PC-9 (cell line): ENCODE results near the gene PRRC2B. TPM values are rescaled to one million over a fixed set of nuclear protein-coding genes. Genes with fewer than 3 reads are reported as not detected.
A peak's percentile ranks its signal among the peaks of the same experiment; 100 is the strongest.

Source experiments
- BruUV-seq: library from RNA; stranded (reverse); fragments of 400-500 nt; replicated peaks from 2 replicates; lab custom pipeline; 2021; lab: Mats Ljungman, UMichigan
- CTCF ChIA-PET: fragments of 300-600 bp; sonication (Branson Sonifier 250); formaldehyde crosslinking; loops from one replicate; lab custom pipeline; 2022; ENCODE audit warnings: antibody characterized with exemption; lab: Charles Lee
- POLR2A ChIA-PET: fragments of 300-600 bp; sonication (Branson Sonifier 250); formaldehyde crosslinking; loops from one replicate; lab custom pipeline; 2022; ENCODE audit warnings: antibody characterized with exemption; ENCODE audit not compliant: unreplicated experiment; lab: Charles Lee
- DNase-seq, 2 experiments: peaks; one replicate each; pipeline versions ENCODE4 v3.0.0 to v3.0.0-alpha.2; 2015 to 2022; ENCODE audit warnings: mixed read lengths in 1 of 2
- H2AFZ ChIP-seq: fragments of 200-600 bp; sonication (generic); 2 replicates; pipeline ENCODE4 v1.8.1; 2017; ENCODE audit warnings: antibody characterized with exemption
- H3F3A ChIP-seq: fragments of 200-600 bp; sonication (generic); 2 replicates; pipeline ENCODE4 v1.8.1; 2017; ENCODE audit warnings: antibody characterized with exemption, mild to moderate bottlenecking, low read depth; ENCODE audit not compliant: insufficient read depth
- H3K27ac ChIP-seq: fragments of 200-600 bp; sonication (generic); 2 replicates; pipeline ENCODE4 v1.6.1; 2016; ENCODE audit warnings: mixed run types
- H3K27me3 ChIP-seq: fragments of 200-600 bp; sonication (generic); 2 replicates; pipeline ENCODE4 v1.6.1; 2016; ENCODE audit warnings: low read depth, mixed run types; ENCODE audit not compliant: insufficient read depth
- H3K36me3 ChIP-seq: fragments of 200-600 bp; sonication (generic); 2 replicates; pipeline ENCODE4 v1.6.1; 2016; ENCODE audit warnings: low read depth, mixed run types
- H3K4me1 ChIP-seq: fragments of 200-600 bp; sonication (generic); replicated peaks from 2 replicates; pipeline ENCODE4 v1.6.1; 2016; ENCODE audit warnings: mixed run types; ENCODE audit not compliant: insufficient read depth
- H3K4me2 ChIP-seq: fragments of 200-600 bp; sonication (generic); 2 replicates; pipeline ENCODE4 v1.6.1; 2017; ENCODE audit warnings: mixed run types
- H3K4me3 ChIP-seq: fragments of 200-600 bp; sonication (generic); 2 replicates; pipeline ENCODE4 v1.6.1; 2016; ENCODE audit warnings: mixed run types
- H3K79me2 ChIP-seq: fragments of 200-600 bp; sonication (generic); 2 replicates; pipeline ENCODE4 v1.6.1; 2017; ENCODE audit warnings: low read depth, mixed run types
- H3K9me2 ChIP-seq: fragments of 200-600 bp; sonication (generic); 2 replicates; pipeline ENCODE4 v1.8.1; 2017; ENCODE audit warnings: mild to moderate bottlenecking; ENCODE audit not compliant: insufficient read depth
- H3K9me3 ChIP-seq: fragments of 200-600 bp; sonication (generic); 2 replicates; pipeline ENCODE4 v1.8.1; 2016; ENCODE audit warnings: low read depth; ENCODE audit not compliant: insufficient read depth
- H4K20me1 ChIP-seq: fragments of 200-600 bp; sonication (generic); 2 replicates; pipeline ENCODE4 v1.8.1; 2017; ENCODE audit not compliant: insufficient read depth
- EZH2 ChIP-seq: fragments of 200-600 bp; sonication (generic); IDR thresholded peaks from 2 replicates; pipeline ENCODE4 v1.8.0; 2017; ENCODE audit warnings: antibody characterized with exemption, low read depth
- intact Hi-C: fragments of 100-400 bp; cut with micrococcal nuclease; formaldehyde crosslinking; loops from one replicate; pipeline ENCODE4 v1.10.0; 2022; ENCODE audit not compliant: unreplicated experiment
- total RNA-seq: library from RNA; stranded (reverse); gene quantifications from 2 replicates; pipeline ENCODE4 v1.2.3, GENCODE V29; 2021
- TF ChIP-seq, protein P1 (sequence below): fragments of 200-600 bp; sonication (generic); conservative IDR thresholded peaks from 2 replicates; pipeline ENCODE4 v1.6.1; 2017; ENCODE audit warnings: mixed run types, antibody characterized with exemption, mild to moderate bottlenecking, moderate library complexity

PRRC2B gene
- total RNA-seq, 1 experiment from 2014 or later: 361 TPM

GRCh38 chr9:131521203-131521602, 127.3 kb downstream of the PRRC2B start:
- Histone ChIP-seq H2AFZ (no peak overlapping the region), H3K4me3 (no peak overlapping the region), H3K27ac (no peak overlapping the region), H3K36me3 (peaks cover 7% of the 10 kb centered on the region; the same call in 1 of the 2 replicates), H3K4me2 (no peak overlapping the region), H3K4me1 (no peaks in the 10 kb centered on the region), H3F3A (no peaks in the 10 kb centered on the region; the same call in 1 of the 2 replicates), H3K79me2 (no peaks in the 10 kb centered on the region), H3K9me3 (no peaks in the 10 kb centered on the region), H3K9me2 (no peaks in the 10 kb centered on the region), H3K27me3 (no peaks in the 10 kb centered on the region), H4K20me1 (peaks cover 14% of the 10 kb centered on the region)
- intact Hi-C loops: no loop called here
- TF ChIP-seq EZH2: no peak
- TF ChIP-seq, protein P1, sequence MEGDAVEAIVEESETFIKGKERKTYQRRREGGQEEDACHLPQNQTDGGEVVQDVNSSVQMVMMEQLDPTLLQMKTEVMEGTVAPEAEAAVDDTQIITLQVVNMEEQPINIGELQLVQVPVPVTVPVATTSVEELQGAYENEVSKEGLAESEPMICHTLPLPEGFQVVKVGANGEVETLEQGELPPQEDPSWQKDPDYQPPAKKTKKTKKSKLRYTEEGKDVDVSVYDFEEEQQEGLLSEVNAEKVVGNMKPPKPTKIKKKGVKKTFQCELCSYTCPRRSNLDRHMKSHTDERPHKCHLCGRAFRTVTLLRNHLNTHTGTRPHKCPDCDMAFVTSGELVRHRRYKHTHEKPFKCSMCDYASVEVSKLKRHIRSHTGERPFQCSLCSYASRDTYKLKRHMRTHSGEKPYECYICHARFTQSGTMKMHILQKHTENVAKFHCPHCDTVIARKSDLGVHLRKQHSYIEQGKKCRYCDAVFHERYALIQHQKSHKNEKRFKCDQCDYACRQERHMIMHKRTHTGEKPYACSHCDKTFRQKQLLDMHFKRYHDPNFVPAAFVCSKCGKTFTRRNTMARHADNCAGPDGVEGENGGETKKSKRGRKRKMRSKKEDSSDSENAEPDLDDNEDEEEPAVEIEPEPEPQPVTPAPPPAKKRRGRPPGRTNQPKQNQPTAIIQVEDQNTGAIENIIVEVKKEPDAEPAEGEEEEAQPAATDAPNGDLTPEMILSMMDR: no peak
- ChIA-PET CTCF (no interaction called here), POLR2A (no interaction called here)
- DNase-seq: no peak
- TSS peak; percentile 6 for BruUV-seq

- H3K27me3 ChIP-seq: no peaks in the 10 kb centered on the region
- H3K4me2 ChIP-seq: no peak overlapping the region
- POLR2A ChIA-PET: no interaction called here
- BruUV-seq: no TSS peak
- no peaks in the 10 kb centered on the region for H3K9me2 ChIP-seq
- no peak overlapping the region for H3K4me3 ChIP-seq
- H3F3A ChIP-seq: no peaks in the 10 kb centered on the region; the same call in 1 of the 2 replicates
- CTCF ChIA-PET: no interaction called here
- DNase-seq: no peak
- TF ChIP-seq, protein P1: no peak
- no peak for TF ChIP-seq EZH2
- H3K79me2 ChIP-seq: no peaks in the 10 kb centered on the region
- peaks cover 14% of the 10 kb centered on the region for H4K20me1 ChIP-seq
- H2AFZ ChIP-seq: no peak overlapping the region
- no peaks in the 10 kb centered on the region for H3K9me3 ChIP-seq
- intact Hi-C loops: no loop called here
- H3K36me3 ChIP-seq: peaks cover 7% of the 10 kb centered on the region; the same call in 1 of the 2 replicates
- H3K27ac ChIP-seq: no peak overlapping the region
- H3K4me1 ChIP-seq: no peaks in the 10 kb centered on the region
Observed at GRCh38 chr9:131521822-131522221, 127.9 kb downstream of the PRRC2B start.

DNA sequence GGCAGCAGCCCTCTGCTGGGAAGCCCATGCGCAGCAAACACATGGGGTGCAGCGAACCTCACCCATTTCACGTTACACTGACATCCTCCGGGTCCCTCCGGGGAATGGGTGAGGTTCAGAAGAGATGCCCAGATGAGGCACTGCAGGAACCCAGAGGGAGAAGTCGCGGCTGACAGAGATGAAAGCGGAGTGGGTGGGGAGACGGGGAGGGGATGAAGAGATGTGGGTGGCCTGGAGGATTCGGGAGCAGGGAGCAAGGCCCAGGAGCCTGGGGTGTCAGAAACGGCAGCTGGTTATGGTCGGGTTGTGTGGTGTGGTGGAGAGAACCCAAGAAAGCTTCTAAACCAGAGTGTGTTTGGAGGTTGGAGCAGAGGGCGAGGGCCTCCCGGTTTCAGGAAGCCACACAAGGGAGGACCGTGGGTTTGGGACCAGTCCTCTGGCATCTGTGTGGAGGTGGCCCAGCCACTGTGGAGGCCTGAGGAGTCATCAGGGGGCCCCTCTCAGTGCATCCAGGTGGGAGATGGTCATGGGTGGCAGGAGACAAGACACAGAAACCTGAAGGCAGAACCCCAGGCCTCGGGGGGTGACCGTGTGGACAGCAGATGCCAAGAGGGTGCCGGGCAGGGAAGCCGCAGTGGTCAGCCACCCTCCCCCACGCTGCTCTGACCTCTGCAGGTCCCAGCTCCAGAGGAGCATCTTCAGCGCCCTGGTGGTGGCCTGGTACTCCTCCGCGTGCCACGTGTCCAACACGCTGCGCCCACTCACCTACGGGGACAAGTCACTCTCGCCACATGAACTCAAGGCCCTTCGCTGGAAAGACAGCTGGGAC, 128.6 kb downstream of the PRRC2B start:
- Histone ChIP-seq H3K27me3 (no peaks in the 10 kb centered on the region), H3K27ac (no peak overlapping the region), H3K9me2 (no peaks in the 10 kb centered on the region), H3K4me1 (no peaks in the 10 kb centered on the region), H3K79me2 (no peaks in the 10 kb centered on the region), H3K36me3 (peaks cover 7% of the 10 kb centered on the region; the same call in 1 of the 2 replicates), H4K20me1 (peaks cover 14% of the 10 kb centered on the region), H2AFZ (no peak overlapping the region), H3K9me3 (no peaks in the 10 kb centered on the region), H3F3A (peaks cover 2% of the 10 kb centered on the region), H3K4me2 (no peak overlapping the region), H3K4me3 (no peak overlapping the region)
- CTCF ChIA-PET: no interaction called here
- intact Hi-C loops: no loop called here
- no peak for DNase-seq
- POLR2A ChIA-PET: no interaction called here
- no peak for TF ChIP-seq EZH2
- TF ChIP-seq, protein P1: no peak
- BruUV-seq: no TSS peak
